Keratinocyte (primary cell): ENCODE results near the gene HPCAL1. TPM values are rescaled to one million over a fixed set of nuclear protein-coding genes. Genes with fewer than 3 reads are reported as not detected.

Experiments used
- DNase-seq: peaks from one replicate; pipeline ENCODE4 v3.0.0-alpha.2; 2011; ENCODE audit warnings: low read depth, missing footprints, low spot score
- FAIRE-seq: peaks from 2 replicates; lab custom pipeline; 2011; peaks lifted over from hg19 to GRCh38; lab: Jason Lieb, UNC
- H2AFZ ChIP-seq: 2 replicates; pipeline ENCODE4 v1.6.0; 2012; ENCODE audit warnings: low read length, control low read depth, inconsistent platforms; ENCODE audit not compliant: control insufficient read depth
- H3K27ac ChIP-seq: 2 replicates; pipeline ENCODE4 v1.5.1; 2011; ENCODE audit warnings: low read length; ENCODE audit not compliant: control insufficient read depth, insufficient read depth
- H3K27me3 ChIP-seq: 3 replicates; pipeline ENCODE4 v1.6.0; 2011; ENCODE audit warnings: low read length; ENCODE audit not compliant: control insufficient read depth, insufficient read depth; ENCODE audit errors: extremely low read depth
- H3K36me3 ChIP-seq, 2 experiments: 2 replicates in 1 of 2; 3 replicates in 1 of 2; pipeline ENCODE4 v1.5.1; 2011; ENCODE audit warnings: low read length in 2 of 2, mild to moderate bottlenecking in 1 of 2; ENCODE audit not compliant: control insufficient read depth in 2 of 2, insufficient read depth in 2 of 2; ENCODE audit errors: extremely low read depth in 1 of 2
- H3K4me1 ChIP-seq: 3 replicates; pipeline ENCODE4 v1.5.1; 2011; ENCODE audit warnings: low read length; ENCODE audit not compliant: control insufficient read depth, insufficient read depth; ENCODE audit errors: extremely low read depth
- H3K4me2 ChIP-seq: 3 replicates; pipeline ENCODE4 v1.6.0; 2011; ENCODE audit warnings: low read depth, low read length; ENCODE audit not compliant: control insufficient read depth, insufficient read depth; ENCODE audit errors: extremely low read depth
- H3K4me3 ChIP-seq, 3 experiments: fragments of 200-600 bp in 1 of 3; sonication (generic) in 1 of 3; 2 replicates in 2 of 3; 3 replicates in 1 of 3; pipeline ENCODE4 v1.5.1; 2011 to 2016; ENCODE audit warnings: low read length in 3 of 3, mild to moderate bottlenecking in 3 of 3, control low read depth in 2 of 3, inconsistent platforms in 1 of 3, low read depth in 1 of 3, mixed read lengths in 1 of 3, mixed run types in 1 of 3, moderate library complexity in 1 of 3; ENCODE audit not compliant: control insufficient read depth in 2 of 3, insufficient read depth in 2 of 3; ENCODE audit errors: extremely low read depth in 1 of 3
- H3K79me2 ChIP-seq: 2 replicates; pipeline ENCODE4 v1.6.0; 2012; ENCODE audit warnings: low read length; ENCODE audit not compliant: control insufficient read depth, insufficient read depth
- H3K9ac ChIP-seq: 3 replicates; pipeline ENCODE4 v1.6.0; 2011; ENCODE audit warnings: low read length; ENCODE audit not compliant: control insufficient read depth, insufficient read depth; ENCODE audit errors: extremely low read depth
- H3K9me1 ChIP-seq: 3 replicates; pipeline ENCODE4 v1.6.0; 2011; ENCODE audit warnings: low read length; ENCODE audit not compliant: control insufficient read depth, insufficient read depth; ENCODE audit errors: extremely low read depth
- H3K9me3 ChIP-seq: 2 replicates; pipeline ENCODE4 v1.5.1; 2012; ENCODE audit warnings: low read depth, low read length; ENCODE audit not compliant: control insufficient read depth
- H4K20me1 ChIP-seq: 3 replicates; pipeline ENCODE4 v1.6.0; 2011; ENCODE audit warnings: low read length; ENCODE audit not compliant: control insufficient read depth, insufficient read depth; ENCODE audit errors: extremely low read depth
- EZH2 ChIP-seq: IDR thresholded peaks from one replicate; pipeline ENCODE4 v1.6.1; 2012; ENCODE audit warnings: inconsistent platforms, mild to moderate bottlenecking, low read length, moderate library complexity
- dilution Hi-C: fragments of 300-500 bp; cut with MboI; formaldehyde crosslinking; loops from one replicate; pipeline ENCODE4 v1.7.0; 2020; ENCODE audit warnings: low sequenced_read_pairs; ENCODE audit not compliant: extremely low pct_ligation_motif_present
- polyA plus RNA-seq, 5 experiments: library from polyadenylated mRNA; depleted of rRNA in 3 of 5; stranded (reverse) in 3 of 5; stranded (forward) in 1 of 5; unstranded in 1 of 5; fragments of >200 nt; gene quantifications; 1 replicate in 1 of 5; 2 replicates in 3 of 5; 3 replicates in 1 of 5; pipeline versions ENCODE4 v1.2.1 to v1.2.3, GENCODE V29; 2011 to 2012; ENCODE audit warnings: missing spikeins in 2 of 5, low read depth in 1 of 5, low replicate concordance in 1 of 5
- TF ChIP-seq, protein P1 (sequence below), 3 experiments: IDR thresholded peaks in 1 of 3; conservative IDR thresholded peaks in 1 of 3; optimal IDR thresholded peaks in 1 of 3; 2 replicates in 2 of 3; 3 replicates in 1 of 3; pipeline versions ENCODE3 to v1.5.1; 2011; ENCODE audit warnings: low read length in 3 of 3, mild to moderate bottlenecking in 3 of 3, moderate library complexity in 2 of 3, control low read depth in 1 of 3, inconsistent platforms in 1 of 3; ENCODE audit not compliant: insufficient read depth in 2 of 3; ENCODE audit errors: extremely low read depth in 1 of 3

The HPCAL1 gene
- polyA plus RNA-seq, 1 donor (not counting 4 experiments of a cell fraction or from before 2014, with no cell fraction given), result 18.0 TPM

DNA sequence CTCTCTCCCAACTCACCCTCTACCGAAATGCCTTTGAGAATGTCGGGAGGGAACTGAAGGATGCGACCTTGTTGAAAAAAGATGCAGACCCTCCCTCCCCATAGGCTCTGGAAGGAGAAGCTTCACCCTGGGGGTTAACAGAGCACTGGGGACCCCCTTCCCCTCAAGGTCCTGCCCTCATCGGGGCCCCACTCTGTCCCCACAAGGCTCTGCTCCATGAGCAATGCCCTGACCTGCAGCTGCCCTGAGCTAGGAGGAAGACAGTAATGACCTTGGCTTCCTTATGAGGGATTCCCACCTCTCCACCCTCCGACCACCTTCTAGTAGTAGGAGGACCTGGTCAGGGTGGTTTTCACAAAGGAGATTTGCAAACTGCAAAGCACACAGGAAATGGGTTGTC, 44.4 kb upstream of the HPCAL1 start:
- Histone ChIP-seq H3K4me2 (no peak overlapping the region), H4K20me1 (no peaks in the 10 kb centered on the region), H2AFZ (no peak overlapping the region), H3K4me3 (no peak overlapping the region), H3K9me3 (no peaks in the 10 kb centered on the region), H3K4me1 (no peaks in the 10 kb centered on the region), H3K27ac (no peak overlapping the region), H3K9ac (no peak overlapping the region), H3K27me3 (peaks cover 20% of the 10 kb centered on the region), H3K79me2 (no peaks in the 10 kb centered on the region), H3K9me1 (no peaks in the 10 kb centered on the region), H3K36me3 (no peaks in the 10 kb centered on the region)
- dilution Hi-C loops, result no loop called here
- DNase-seq (no peak), FAIRE-seq (no peak)
- TF ChIP-seq, protein P1, sequence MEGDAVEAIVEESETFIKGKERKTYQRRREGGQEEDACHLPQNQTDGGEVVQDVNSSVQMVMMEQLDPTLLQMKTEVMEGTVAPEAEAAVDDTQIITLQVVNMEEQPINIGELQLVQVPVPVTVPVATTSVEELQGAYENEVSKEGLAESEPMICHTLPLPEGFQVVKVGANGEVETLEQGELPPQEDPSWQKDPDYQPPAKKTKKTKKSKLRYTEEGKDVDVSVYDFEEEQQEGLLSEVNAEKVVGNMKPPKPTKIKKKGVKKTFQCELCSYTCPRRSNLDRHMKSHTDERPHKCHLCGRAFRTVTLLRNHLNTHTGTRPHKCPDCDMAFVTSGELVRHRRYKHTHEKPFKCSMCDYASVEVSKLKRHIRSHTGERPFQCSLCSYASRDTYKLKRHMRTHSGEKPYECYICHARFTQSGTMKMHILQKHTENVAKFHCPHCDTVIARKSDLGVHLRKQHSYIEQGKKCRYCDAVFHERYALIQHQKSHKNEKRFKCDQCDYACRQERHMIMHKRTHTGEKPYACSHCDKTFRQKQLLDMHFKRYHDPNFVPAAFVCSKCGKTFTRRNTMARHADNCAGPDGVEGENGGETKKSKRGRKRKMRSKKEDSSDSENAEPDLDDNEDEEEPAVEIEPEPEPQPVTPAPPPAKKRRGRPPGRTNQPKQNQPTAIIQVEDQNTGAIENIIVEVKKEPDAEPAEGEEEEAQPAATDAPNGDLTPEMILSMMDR (optimal IDR thresholded peaks at IDR 0.05 in 1 of 3, IDR thresholded peaks at IDR 0.05 in 1 of 3, conservative IDR thresholded peaks at IDR 0.05 in 1 of 3; ENCODE audit: extremely low read depth in 1 of 3, insufficient read depth in 2 of 3, low read length in 3 of 3), result no peak
- TF ChIP-seq EZH2, result no peak

DNA sequence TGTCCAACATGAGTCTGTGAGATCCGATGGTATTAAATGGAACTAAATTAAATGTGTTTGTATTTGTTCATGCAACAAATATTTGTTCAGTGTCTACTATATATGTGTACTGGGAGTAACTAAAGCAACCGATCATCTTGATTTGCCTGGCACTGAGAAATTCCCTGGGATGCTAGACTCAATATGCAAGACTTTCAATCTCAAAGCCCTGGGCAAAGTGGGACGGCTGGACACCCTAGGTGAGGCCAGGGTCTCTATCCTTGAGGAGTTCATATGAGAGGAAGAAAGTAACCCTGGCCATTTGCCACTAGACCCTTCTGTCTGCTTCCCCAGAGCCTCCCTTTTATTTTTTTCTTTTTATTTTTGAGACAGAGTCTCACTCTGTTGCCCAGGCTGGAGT, 44.0 kb upstream of the HPCAL1 start:
- Histone ChIP-seq H2AFZ (no peak overlapping the region), H4K20me1 (no peaks in the 10 kb centered on the region), H3K9me1 (no peaks in the 10 kb centered on the region), H3K27ac (no peak overlapping the region), H3K4me1 (no peaks in the 10 kb centered on the region), H3K79me2 (no peaks in the 10 kb centered on the region), H3K36me3 (no peaks in the 10 kb centered on the region), H3K4me3 (no peak overlapping the region), H3K9me3 (no peaks in the 10 kb centered on the region), H3K4me2 (no peak overlapping the region), H3K27me3 (peaks cover 20% of the 10 kb centered on the region), H3K9ac (no peak overlapping the region)
- dilution Hi-C loops, result no loop called here
- no peak for TF ChIP-seq EZH2
- TF ChIP-seq, protein P1 (optimal IDR thresholded peaks at IDR 0.05 in 1 of 3, IDR thresholded peaks at IDR 0.05 in 1 of 3, conservative IDR thresholded peaks at IDR 0.05 in 1 of 3; ENCODE audit: extremely low read depth in 1 of 3, insufficient read depth in 2 of 3, low read length in 3 of 3), result no peak
- DNase-seq, result no peak
- no peak for FAIRE-seq
